Fibroblast of pulmonary artery (primary cell): ENCODE data around the gene PACSIN3.

Experiments used
- DNase-seq: peaks from one replicate; pipeline ENCODE4 v3.0.0-alpha.2; 2010; ENCODE audit warnings: low read depth
- H3K4me3 ChIP-seq: replicated peaks from 2 replicates; pipeline ENCODE4 v1.5.1; 2011; ENCODE audit warnings: low read depth, mild to moderate bottlenecking, control low read depth, low read length, moderate library complexity
- CTCF ChIP-seq: IDR thresholded peaks from 2 replicates; pipeline ENCODE4 v1.5.1; 2011; ENCODE audit warnings: mild to moderate bottlenecking, control low read depth, low read length, inconsistent platforms; ENCODE audit errors: missing control alignments

PACSIN3 gene

GRCh38 chr11:47154616-47155570, 31.3 kb downstream of the PACSIN3 start:
- TF ChIP-seq CTCF, result no peak
- no peak overlapping the region for H3K4me3 ChIP-seq
- DNase-seq, result no peak

- peak; percentile 99 for TF ChIP-seq CTCF
- no peak overlapping the region for H3K4me3 ChIP-seq
- peak; percentile 84 for DNase-seq
Measured at GRCh38 chr11:47152953-47153950, 33.0 kb downstream of the PACSIN3 start.

- no peak overlapping the region for H3K4me3 ChIP-seq
- no peak for TF ChIP-seq CTCF
- DNase-seq, result no peak
Measured at GRCh38 chr11:47152126-47152952, 33.9 kb downstream of the PACSIN3 start.

GRCh38 chr11:47149782-47150181, 36.5 kb downstream of the PACSIN3 start:
- no peak for TF ChIP-seq CTCF
- H3K4me3 ChIP-seq, result no peak overlapping the region
- DNase-seq, result no peak

- no peak overlapping the region for H3K4me3 ChIP-seq
- no peak for DNase-seq
- TF ChIP-seq CTCF, result no peak
Measured at GRCh38 chr11:47148903-47149531, 37.2 kb downstream of the PACSIN3 start.

GRCh38 chr11:47148270-47148669, 38.0 kb downstream of the PACSIN3 start:
- TF ChIP-seq CTCF, result no peak
- H3K4me3 ChIP-seq, result no peak overlapping the region
- no peak for DNase-seq
